Measurements from ENCODE around the gene C1QC. TPM values are rescaled to one million over a fixed set of nuclear protein-coding genes. Genes with fewer than 3 reads are reported as not detected.

C1QC gene
- total RNA-seq, 1 experiment from 2014 or later = 0.59 TPM

GRCh38 chr1:22677931-22678896 lies 34.8 kb downstream of the C1QC start:
- BruUV-seq (replicated peaks) = no TSS peak
- H3K9ac ChIP-seq (ENCODE audit: low read length) = no peak overlapping the region
- RAD21 ChIA-PET (ENCODE audit: low non-redundant PET in 1 of 2, low total read pairs in 2 of 2, uncharacterized antibody in 2 of 2, unreplicated experiment in 2 of 2) = no interaction called here

More at GRCh38 chr1:22677931-22678896, 34.8 kb downstream of the C1QC start:
- ATAC-seq (no peak), DNase-seq (ENCODE audit: low read depth, low spot score) (no peak)
- no peaks in the 10 kb centered on the region for H3K9me3 ChIP-seq (ENCODE audit: control insufficient read depth in 1 of 2, insufficient read depth in 1 of 2, low read depth in 1 of 2, low read length in 2 of 2)
- no peaks in the 10 kb centered on the region for H3K4me1 ChIP-seq (ENCODE audit: control insufficient read depth in 1 of 2, insufficient read depth in 2 of 2, low read length in 2 of 2)
- intact Hi-C loops (cut with micrococcal nuclease) = no loop called here
- H3K79me2 ChIP-seq (ENCODE audit: insufficient read depth, low read length) = no peaks in the 10 kb centered on the region
- no peaks in the 10 kb centered on the region for H4K20me1 ChIP-seq (ENCODE audit: insufficient read depth)
- ChIA-PET POLR2A (no interaction called here), CTCF (interaction anchor here (0.5 kb wide), 1 partner anchor 208 kb away, joined by 5 read pairs; no protein-coding TSS in a partner anchor)
- no peaks in the 10 kb centered on the region for H3K9me2 ChIP-seq (ENCODE audit: insufficient read depth)
- H3K27ac ChIP-seq (ENCODE audit: low read depth, low read length) = no peak overlapping the region
- H3K4me3 ChIP-seq (replicated peaks in 1 of 2; ENCODE audit: low read depth in 1 of 2, low read length in 2 of 2) = no peak overlapping the region
- H3K27me3 ChIP-seq (ENCODE audit: insufficient read depth, low read length) = no peaks in the 10 kb centered on the region
- H3K36me3 ChIP-seq (ENCODE audit: control insufficient read depth in 1 of 2, insufficient read depth in 2 of 2, low read length in 2 of 2) = no peaks in the 10 kb centered on the region
- no peak overlapping the region for H3K4me2 ChIP-seq (ENCODE audit: low read length)
- TF ChIP-seq SP1 (IDR thresholded peaks at IDR 0.05; ENCODE audit: low read depth) (no peak), CBX3 (IDR thresholded peaks at IDR 0.05; ENCODE audit: low read depth) (no peak), REST (IDR thresholded peaks at IDR 0.05; ENCODE audit: low read depth) (no peak), POLR2AphosphoS5 (IDR thresholded peaks at IDR 0.05; ENCODE audit: low read depth, low read length) (no peak), TCF7L2 (IDR thresholded peaks at IDR 0.05; ENCODE audit: borderline replicate concordance, extremely low read depth, insufficient read depth, insufficient read length) (no peak), ZBTB33 (IDR thresholded peaks at IDR 0.05; ENCODE audit: extremely low read depth, insufficient replicate concordance, low read length) (no peak), ATF3 (IDR thresholded peaks at IDR 0.05) (no peak), CTCF (IDR thresholded peaks at IDR 0.05 in 2 of 3, conservative IDR thresholded peaks at IDR 0.05 in 1 of 3; ENCODE audit: borderline replicate concordance in 1 of 3, insufficient read depth in 1 of 3, low read depth in 2 of 3, low read length in 2 of 3) (no peak), ELF1 (IDR thresholded peaks at IDR 0.05; ENCODE audit: borderline replicate concordance, low read depth) (no peak)
- H2AFZ ChIP-seq (ENCODE audit: low read depth, low read length, poor library complexity, severe bottlenecking) = no peak overlapping the region
